ENCODE results near the gene SLC41A3. TPM values are rescaled to one million over a fixed set of nuclear protein-coding genes. Genes with fewer than 3 reads are reported as not detected.

Gene SLC41A3
- total and polyA plus RNA-seq, 4 donors, result 9.3 to 19.8 (median 12.7) TPM

DNA sequence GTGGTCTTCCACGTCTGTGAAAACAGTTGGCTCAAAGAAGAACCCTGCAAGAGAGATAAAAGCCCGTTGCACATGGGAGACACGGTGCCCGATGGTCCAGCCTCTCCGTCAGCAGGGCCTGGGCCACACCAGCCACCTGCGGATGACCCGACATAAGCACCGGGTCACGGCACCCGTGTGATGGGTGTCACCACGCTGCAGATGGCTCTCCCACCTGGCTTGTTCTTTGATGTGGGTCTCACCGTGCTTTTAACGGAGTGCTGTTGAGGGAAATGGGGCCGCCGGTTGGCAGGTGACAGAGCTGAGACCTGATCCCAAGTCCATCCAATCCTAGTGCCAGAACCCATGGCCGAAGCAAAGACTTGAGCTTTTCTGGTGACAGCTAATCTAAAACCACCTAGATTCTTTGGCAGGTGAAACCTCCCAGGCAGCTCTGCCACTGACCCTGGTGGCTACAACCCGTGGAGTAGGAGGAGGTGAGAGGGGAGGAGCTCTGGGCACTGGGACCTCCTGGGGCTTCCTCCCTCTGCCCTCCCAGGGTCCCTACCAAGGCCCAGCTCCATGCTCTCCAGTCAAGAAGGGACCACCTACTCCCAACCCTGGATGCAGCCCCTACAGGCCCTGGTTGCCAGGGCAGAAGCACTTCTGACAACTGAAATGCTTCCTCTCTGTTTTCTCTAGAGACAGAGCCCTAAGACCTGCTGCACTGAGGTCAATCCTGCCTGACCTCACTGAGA lies 23.4 kb upstream of the SLC41A3 start:
- DNase-seq (ENCODE audit: low spot score), result peak; percentile 12

DNA sequence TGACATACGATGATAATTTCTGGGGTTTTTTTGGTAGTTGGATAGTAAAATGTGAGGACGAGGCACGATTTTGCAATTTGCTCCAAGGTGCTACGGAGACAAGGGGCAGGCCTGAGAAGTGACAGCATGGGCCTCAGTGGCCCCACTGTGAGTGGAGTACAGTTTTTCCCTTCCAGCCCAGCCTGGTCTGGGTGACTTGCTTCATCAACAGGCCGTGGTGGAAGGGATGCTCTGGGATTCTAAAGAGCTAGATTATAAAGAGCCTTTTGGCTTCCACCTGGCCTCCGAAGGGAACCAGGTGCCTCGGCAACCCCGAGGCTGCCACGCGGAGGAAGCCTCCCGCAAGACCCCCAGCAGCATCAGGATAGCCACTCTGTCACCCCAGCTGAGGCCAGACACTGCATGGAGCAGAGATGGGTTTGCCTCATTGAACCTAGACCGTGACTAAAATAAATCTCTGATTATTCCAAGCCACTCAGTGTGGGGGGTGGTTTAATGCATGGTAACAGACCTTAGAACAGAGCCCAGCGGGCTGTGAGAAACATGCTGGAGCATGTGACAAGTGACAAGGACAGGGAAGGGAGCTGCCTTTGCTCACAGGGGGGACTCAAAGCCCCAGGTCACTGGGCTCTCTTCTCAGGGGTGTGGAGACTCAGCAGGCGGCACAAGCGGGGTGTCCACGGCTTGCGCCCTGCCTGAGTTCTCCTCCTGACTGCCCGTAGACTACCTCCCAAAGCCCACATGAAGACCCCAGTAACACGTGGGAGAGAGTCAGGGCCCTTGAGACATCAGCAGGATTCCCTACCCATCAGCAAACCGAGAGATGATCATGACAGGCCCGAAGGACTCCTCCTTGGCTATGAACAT lies 22.6 kb upstream of the SLC41A3 start:
- H3K27me3 ChIP-seq (ENCODE audit: control insufficient read depth in 4 of 4, insufficient read depth in 4 of 4, low read length in 3 of 4), result no peaks in the 10 kb centered on the region
- no peak overlapping the region for H3K27ac ChIP-seq (ENCODE audit: low read depth in 1 of 2, low read length in 2 of 2)
- H3K4me3 ChIP-seq (ENCODE audit: low read depth in 1 of 3, low read length in 3 of 3), result no peak overlapping the region
- H3K4me1 ChIP-seq (ENCODE audit: control insufficient read depth in 4 of 4, insufficient read depth in 4 of 4, low read length in 3 of 4), result no peaks in the 10 kb centered on the region
- H3K9me3 ChIP-seq (ENCODE audit: control insufficient read depth in 4 of 4, low read length in 3 of 4), result no peaks in the 10 kb centered on the region
- peak; percentile 26 for DNase-seq (ENCODE audit: low spot score)
- WGBS, result 96% methylated on average over 21 of the region's 21 CpGs
- peaks cover 19 to 95% (median 65%) of the 10 kb centered on the region in 4 donors for H3K36me3 ChIP-seq (ENCODE audit: control insufficient read depth in 4 of 4, insufficient read depth in 3 of 4, low read depth in 1 of 4, low read length in 3 of 4)
- H3K9ac ChIP-seq (ENCODE audit: low read depth in 1 of 2, low read length in 2 of 2), result no peak overlapping the region
- TF ChIP-seq EGR1 (IDR thresholded peaks at IDR 0.05; ENCODE audit: low read depth in 2 of 2) (no peak), RXRA (IDR thresholded peaks at IDR 0.05) (no peak), RAD21 (IDR thresholded peaks at IDR 0.05) (no peak), NR2F2 (IDR thresholded peaks at IDR 0.05) (no peak), SP1 (IDR thresholded peaks at IDR 0.05) (no peak), MAX (IDR thresholded peaks at IDR 0.05) (no peak), GABPA (IDR thresholded peaks at IDR 0.05 in 1 of 2, conservative IDR thresholded peaks at IDR 0.05 in 1 of 2) (no peak), JUND (IDR thresholded peaks at IDR 0.05) (no peak), TAF1 (conservative IDR thresholded peaks at IDR 0.05) (no peak), FOXA2 (IDR thresholded peaks at IDR 0.05) (no peak)
- TF ChIP-seq, protein P1, sequence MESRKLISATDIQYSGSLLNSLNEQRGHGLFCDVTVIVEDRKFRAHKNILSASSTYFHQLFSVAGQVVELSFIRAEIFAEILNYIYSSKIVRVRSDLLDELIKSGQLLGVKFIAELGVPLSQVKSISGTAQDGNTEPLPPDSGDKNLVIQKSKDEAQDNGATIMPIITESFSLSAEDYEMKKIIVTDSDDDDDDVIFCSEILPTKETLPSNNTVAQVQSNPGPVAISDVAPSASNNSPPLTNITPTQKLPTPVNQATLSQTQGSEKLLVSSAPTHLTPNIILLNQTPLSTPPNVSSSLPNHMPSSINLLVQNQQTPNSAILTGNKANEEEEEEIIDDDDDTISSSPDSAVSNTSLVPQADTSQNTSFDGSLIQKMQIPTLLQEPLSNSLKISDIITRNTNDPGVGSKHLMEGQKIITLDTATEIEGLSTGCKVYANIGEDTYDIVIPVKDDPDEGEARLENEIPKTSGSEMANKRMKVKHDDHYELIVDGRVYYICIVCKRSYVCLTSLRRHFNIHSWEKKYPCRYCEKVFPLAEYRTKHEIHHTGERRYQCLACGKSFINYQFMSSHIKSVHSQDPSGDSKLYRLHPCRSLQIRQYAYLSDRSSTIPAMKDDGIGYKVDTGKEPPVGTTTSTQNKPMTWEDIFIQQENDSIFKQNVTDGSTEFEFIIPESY (IDR thresholded peaks at IDR 0.05), result no peak
- TF ChIP-seq, protein P2, sequence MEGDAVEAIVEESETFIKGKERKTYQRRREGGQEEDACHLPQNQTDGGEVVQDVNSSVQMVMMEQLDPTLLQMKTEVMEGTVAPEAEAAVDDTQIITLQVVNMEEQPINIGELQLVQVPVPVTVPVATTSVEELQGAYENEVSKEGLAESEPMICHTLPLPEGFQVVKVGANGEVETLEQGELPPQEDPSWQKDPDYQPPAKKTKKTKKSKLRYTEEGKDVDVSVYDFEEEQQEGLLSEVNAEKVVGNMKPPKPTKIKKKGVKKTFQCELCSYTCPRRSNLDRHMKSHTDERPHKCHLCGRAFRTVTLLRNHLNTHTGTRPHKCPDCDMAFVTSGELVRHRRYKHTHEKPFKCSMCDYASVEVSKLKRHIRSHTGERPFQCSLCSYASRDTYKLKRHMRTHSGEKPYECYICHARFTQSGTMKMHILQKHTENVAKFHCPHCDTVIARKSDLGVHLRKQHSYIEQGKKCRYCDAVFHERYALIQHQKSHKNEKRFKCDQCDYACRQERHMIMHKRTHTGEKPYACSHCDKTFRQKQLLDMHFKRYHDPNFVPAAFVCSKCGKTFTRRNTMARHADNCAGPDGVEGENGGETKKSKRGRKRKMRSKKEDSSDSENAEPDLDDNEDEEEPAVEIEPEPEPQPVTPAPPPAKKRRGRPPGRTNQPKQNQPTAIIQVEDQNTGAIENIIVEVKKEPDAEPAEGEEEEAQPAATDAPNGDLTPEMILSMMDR (IDR thresholded peaks at IDR 0.05; ENCODE audit: low read depth, low read length, missing input control), result no peak

More for the DNA sequence above, 23.4 kb upstream of the SLC41A3 start:
- 93% methylated on average over 17 of the region's 17 CpGs for WGBS
- no peak for TF ChIP-seq HNF4A (conservative IDR thresholded peaks at IDR 0.05)
- TF ChIP-seq NR2F2 (IDR thresholded peaks at IDR 0.05), result no peak
- TF ChIP-seq HNF4G (IDR thresholded peaks at IDR 0.05), result no peak
- no peak for TF ChIP-seq RXRA (IDR thresholded peaks at IDR 0.05)
- no peak for TF ChIP-seq JUND (IDR thresholded peaks at IDR 0.05)
- TF ChIP-seq, protein P1 (IDR thresholded peaks at IDR 0.05), result no peak
- TF ChIP-seq YY1 (IDR thresholded peaks at IDR 0.05), result no peak
- no peak for TF ChIP-seq MAX (IDR thresholded peaks at IDR 0.05)
- TF ChIP-seq FOXA1 (IDR thresholded peaks at IDR 0.05), result no peak
- TF ChIP-seq, protein P2 (IDR thresholded peaks at IDR 0.05; ENCODE audit: low read depth, low read length, missing input control), result no peak
- no peak for TF ChIP-seq GABPA (IDR thresholded peaks at IDR 0.05 in 1 of 2, conservative IDR thresholded peaks at IDR 0.05 in 1 of 2)
- no peak for TF ChIP-seq EGR1 (IDR thresholded peaks at IDR 0.05; ENCODE audit: low read depth in 2 of 2)
- no peak for TF ChIP-seq RAD21 (IDR thresholded peaks at IDR 0.05)
- Histone ChIP-seq H3K9me3 (ENCODE audit: control insufficient read depth in 4 of 4, low read length in 3 of 4) (no peaks in the 10 kb centered on the region), H3K27me3 (ENCODE audit: control insufficient read depth in 4 of 4, insufficient read depth in 4 of 4, low read length in 3 of 4) (no peaks in the 10 kb centered on the region), H3K4me3 (ENCODE audit: low read depth in 1 of 3, low read length in 3 of 3) (no peak overlapping the region), H3K9ac (ENCODE audit: low read depth in 1 of 2, low read length in 2 of 2) (no peak overlapping the region), H3K36me3 (ENCODE audit: control insufficient read depth in 4 of 4, insufficient read depth in 3 of 4, low read depth in 1 of 4, low read length in 3 of 4) (peaks cover 19 to 94% (median 67%) of the 10 kb centered on the region in 4 donors), H3K27ac (ENCODE audit: low read depth in 1 of 2, low read length in 2 of 2) (no peak overlapping the region), H3K4me1 (ENCODE audit: control insufficient read depth in 4 of 4, insufficient read depth in 4 of 4, low read length in 3 of 4) (no peaks in the 10 kb centered on the region)

Measured in liver (tissue), 9 donors.